Mesothelial cell of epicardium (in vitro differentiated cells): ENCODE measurements around the gene HMGA1. TPM values are rescaled to one million over a fixed set of nuclear protein-coding genes. Genes with fewer than 3 reads are reported as not detected.
A peak's percentile ranks its signal among the peaks of the same experiment; 100 is the strongest.
"Not testable (repeated sequence)": the region's sequence is repeated elsewhere in the genome, so short reads cannot be mapped to it uniquely, and the experiment has no call there.

ENCODE experiments used
- DNase-seq, 2 experiments: peaks; one replicate each; pipeline ENCODE4 v3.0.0; 2021; ENCODE audit warnings: low spot score in 2 of 2; ENCODE audit not compliant: unreplicated experiment in 2 of 2
- H3K27ac Mint-ChIP-seq: 2 replicates; pipeline ENCODE4 v1.8.0; 2021; ENCODE audit warnings: mixed read lengths
- H3K27me3 Mint-ChIP-seq: 2 replicates; pipeline ENCODE4 v1.8.0; 2021; ENCODE audit warnings: low read depth, mixed read lengths
- H3K36me3 Mint-ChIP-seq: 2 replicates; pipeline ENCODE4 v1.8.0; 2021; ENCODE audit warnings: mixed read lengths
- H3K4me1 Mint-ChIP-seq: 2 replicates; pipeline ENCODE4 v1.8.0; 2021; ENCODE audit warnings: mixed read lengths
- H3K4me3 Mint-ChIP-seq: 2 replicates; pipeline ENCODE4 v1.8.0; 2021; ENCODE audit warnings: mild to moderate bottlenecking, moderate library complexity, mixed read lengths
- H3K9me3 Mint-ChIP-seq: 2 replicates; pipeline ENCODE4 v1.8.0; 2021; ENCODE audit warnings: mixed read lengths
- total RNA-seq: library from RNA; stranded (reverse); gene quantifications from 3 replicates; pipeline ENCODE4 v1.2.1, GENCODE V29; 2021
- TF ChIP-seq, protein P1 (sequence below): fragments of 200-600 bp; sonication (generic); IDR thresholded peaks from one replicate; pipeline ENCODE4 v1.5.0; 2021; ENCODE audit warnings: antibody characterized with exemption; ENCODE audit not compliant: unreplicated experiment

HMGA1 gene
- total RNA-seq, 1 donor from 2014 or later = 213 TPM

DNA sequence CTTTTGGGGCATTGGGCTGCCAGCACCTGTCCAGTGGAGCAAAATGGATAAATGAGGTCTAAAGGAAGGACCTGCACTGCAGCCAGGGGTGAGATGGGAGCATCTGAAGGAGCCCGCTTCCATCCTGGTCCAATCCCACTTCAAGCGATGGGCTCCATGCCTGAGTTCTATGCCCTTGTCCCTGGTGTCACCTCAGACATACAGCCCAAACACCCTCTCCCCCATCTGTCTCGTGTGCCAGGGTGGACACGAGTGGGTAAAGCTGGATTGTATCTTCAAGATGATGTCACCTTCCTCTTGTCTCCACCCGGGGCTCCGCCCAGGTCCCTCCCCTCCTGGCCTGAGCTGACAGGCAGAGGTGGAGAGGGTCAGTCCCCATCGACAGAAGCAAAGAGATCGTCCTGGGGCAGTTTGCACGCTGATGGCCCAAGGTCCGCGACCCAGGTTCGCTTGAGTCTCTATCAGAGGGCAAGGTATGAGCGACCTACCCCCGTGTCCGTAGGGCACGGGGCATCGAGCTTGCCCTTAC is 11.6 kb downstream of the HMGA1 start:
- Mint-ChIP-seq H3K27me3 (no peaks in the 10 kb centered on the region), H3K9me3 (no peaks in the 10 kb centered on the region), H3K4me3 (peak overlapping the region; percentile 89), H3K4me1 (peaks cover 9% of the 10 kb centered on the region), H3K27ac (peak overlapping the region; percentile 71), H3K36me3 (peaks cover 2% of the 10 kb centered on the region)
- DNase-seq = no peak
- TF ChIP-seq, protein P1, sequence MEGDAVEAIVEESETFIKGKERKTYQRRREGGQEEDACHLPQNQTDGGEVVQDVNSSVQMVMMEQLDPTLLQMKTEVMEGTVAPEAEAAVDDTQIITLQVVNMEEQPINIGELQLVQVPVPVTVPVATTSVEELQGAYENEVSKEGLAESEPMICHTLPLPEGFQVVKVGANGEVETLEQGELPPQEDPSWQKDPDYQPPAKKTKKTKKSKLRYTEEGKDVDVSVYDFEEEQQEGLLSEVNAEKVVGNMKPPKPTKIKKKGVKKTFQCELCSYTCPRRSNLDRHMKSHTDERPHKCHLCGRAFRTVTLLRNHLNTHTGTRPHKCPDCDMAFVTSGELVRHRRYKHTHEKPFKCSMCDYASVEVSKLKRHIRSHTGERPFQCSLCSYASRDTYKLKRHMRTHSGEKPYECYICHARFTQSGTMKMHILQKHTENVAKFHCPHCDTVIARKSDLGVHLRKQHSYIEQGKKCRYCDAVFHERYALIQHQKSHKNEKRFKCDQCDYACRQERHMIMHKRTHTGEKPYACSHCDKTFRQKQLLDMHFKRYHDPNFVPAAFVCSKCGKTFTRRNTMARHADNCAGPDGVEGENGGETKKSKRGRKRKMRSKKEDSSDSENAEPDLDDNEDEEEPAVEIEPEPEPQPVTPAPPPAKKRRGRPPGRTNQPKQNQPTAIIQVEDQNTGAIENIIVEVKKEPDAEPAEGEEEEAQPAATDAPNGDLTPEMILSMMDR = no peak

DNA sequence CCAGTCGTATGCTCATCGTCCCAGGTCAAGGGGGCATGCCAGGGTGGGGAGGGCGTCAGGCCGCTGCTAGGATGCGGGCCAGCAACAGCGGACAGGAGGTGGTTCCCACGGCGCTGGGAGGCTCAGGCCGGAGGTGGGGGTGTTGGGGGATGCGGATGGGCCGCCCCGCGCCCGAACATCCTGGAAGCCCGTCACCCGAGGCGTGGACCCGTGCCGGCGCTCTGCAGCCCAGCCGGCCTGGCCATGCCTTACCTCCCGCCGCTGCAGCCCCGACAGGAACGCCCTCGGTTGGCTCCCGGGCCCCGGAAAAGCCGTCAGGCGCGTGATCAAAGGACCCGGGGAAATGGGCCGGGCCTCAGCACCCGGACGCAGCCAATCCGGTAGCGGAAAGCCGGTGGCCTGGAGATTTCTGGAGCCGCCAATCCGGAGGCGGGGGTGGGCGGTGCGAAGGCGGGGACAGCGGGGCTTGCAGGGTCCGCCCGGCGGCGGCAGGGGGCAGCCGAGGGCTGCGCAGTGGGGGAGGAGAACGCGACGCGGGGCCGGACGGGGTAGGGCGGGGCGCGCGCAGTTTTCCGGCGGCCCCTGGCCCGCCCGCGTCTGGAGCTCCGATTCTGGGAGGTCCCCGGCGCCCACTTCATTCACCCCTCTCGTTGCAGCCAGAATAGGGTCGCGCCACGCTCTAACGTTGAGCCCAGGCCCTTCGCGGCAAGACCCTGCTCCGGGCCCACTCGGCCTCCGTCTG is 12.2 kb downstream of the HMGA1 start, which contains the start of gene SMIM29:
Gene SMIM29, minus strand, starts transcription at position 280 of the 742 bp plus-strand sequence. CDS start 1,215 bp downstream, outside the sequence.
- H3K36me3 Mint-ChIP-seq = no peaks in the 10 kb centered on the region
- H3K4me1 Mint-ChIP-seq = peaks cover 9% of the 10 kb centered on the region
- TF ChIP-seq, protein P1 = peak; percentile 94
- peak; percentile 95 to 99 for DNase-seq
- H3K9me3 Mint-ChIP-seq = no peaks in the 10 kb centered on the region
- H3K27ac Mint-ChIP-seq = peak within 1 kb of the TSS; percentile 91
- peak within 1 kb of the TSS; percentile 89 for H3K4me3 Mint-ChIP-seq
- H3K27me3 Mint-ChIP-seq = no peaks in the 10 kb centered on the region

DNA sequence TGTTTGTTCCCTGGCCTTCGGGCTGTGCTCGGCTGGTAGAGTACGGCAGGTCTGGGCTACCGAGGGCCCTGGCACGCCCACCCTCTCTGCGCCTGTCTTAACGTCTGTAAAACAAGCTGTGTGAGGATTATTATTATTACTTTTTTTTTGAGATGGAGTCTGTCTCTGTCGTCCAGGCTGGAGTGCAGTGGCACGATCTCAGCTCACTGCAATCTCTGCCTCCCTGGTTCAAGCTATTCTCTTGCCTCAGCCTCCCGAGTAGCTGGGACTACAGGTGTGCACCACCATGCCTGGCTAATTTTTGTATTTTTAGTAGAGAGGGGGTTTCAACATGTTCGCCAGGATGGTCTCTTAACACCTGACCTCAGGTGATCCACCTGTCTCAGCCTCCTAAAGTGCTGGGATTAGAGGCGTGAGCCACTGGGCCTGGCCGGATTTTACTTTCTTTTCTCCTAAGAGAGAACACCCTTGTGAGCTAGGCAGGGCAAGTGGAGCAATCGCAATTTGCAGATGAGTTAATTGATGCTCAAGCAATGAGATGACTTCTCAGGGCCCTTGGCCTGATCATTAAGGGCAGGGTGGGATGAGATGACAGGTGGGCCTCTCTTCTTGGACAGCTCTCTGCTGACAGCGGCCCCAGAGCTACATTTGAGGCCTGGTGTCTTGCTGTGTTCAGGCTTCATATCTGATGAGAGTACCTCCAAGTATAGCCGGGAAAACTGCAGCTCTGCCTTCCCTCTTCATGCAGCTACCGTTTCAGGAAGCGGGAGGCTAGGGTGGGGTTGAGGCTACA is 13.0 kb downstream of the HMGA1 start:
- no peaks in the 10 kb centered on the region for H3K36me3 Mint-ChIP-seq
- DNase-seq = no peak
- H3K4me3 Mint-ChIP-seq = peak overlapping the region; percentile 89
- TF ChIP-seq, protein P1 = no peak
- H3K9me3 Mint-ChIP-seq = no peaks in the 10 kb centered on the region
- peak overlapping the region; percentile 91 for H3K27ac Mint-ChIP-seq
- no peaks in the 10 kb centered on the region for H3K27me3 Mint-ChIP-seq
- H3K4me1 Mint-ChIP-seq = peaks cover 8% of the 10 kb centered on the region

DNA sequence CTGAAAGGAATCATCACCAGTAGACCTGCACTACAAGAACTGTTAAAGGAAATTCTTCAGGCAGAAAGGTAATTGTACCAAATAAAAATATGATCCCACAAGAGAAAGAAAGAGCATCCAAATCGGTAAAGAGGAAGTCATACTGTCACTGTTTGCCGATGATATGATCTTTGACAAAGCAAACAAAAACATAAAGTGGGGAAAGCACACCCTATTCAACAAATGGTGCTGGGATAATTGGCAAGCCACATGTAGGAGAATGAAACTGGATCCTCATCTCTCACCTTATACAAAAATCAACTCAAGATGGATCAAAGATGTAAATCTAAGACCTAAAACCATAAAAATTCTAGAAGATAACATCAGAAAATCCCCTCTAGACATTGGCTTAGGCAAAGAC is 15.7 kb downstream of the HMGA1 start:
- H3K27me3 Mint-ChIP-seq, H3K36me3 Mint-ChIP-seq, H3K27ac Mint-ChIP-seq, H3K4me3 Mint-ChIP-seq, H3K4me1 Mint-ChIP-seq, DNase-seq, H3K9me3 Mint-ChIP-seq: not testable (repeated sequence)

DNA sequence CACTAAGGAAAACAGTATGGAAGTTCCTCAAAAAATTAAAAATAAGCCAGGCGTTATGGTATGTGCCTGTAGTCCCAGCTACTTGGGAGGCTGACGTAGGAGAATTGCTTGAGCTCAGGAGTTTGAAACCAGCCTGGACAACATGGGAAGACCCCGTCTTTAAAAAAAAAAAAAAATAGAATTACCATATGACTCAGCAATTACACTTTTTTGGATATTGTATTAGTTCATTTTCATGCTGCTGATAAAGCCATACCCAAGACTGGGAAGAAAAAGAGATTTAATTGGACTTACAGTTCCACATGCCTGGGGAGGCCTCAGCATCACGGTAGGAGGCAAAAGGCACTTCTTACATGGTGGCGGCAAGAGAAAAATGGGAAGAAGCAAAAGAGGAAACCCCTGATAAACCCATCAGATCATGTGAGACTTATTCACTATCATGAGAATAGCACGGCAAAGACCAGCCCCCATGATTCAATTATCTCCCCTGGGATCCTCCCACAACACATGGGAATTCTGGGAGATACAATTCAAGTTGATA is 22.9 kb downstream of the HMGA1 start:
- Mint-ChIP-seq H3K27ac (no peak overlapping the region), H3K36me3 (peaks cover 10% of the 10 kb centered on the region), H3K4me1 (no peaks in the 10 kb centered on the region), H3K9me3 (peaks cover 14% of the 10 kb centered on the region), H3K27me3 (no peaks in the 10 kb centered on the region), H3K4me3 (no peak overlapping the region)
- TF ChIP-seq, protein P1 = no peak
- no peak for DNase-seq
